Nephron (organoid): ENCODE data around the gene CRIP1.

ENCODE experiments used
- H3K27ac Mint-ChIP-seq, 3 experiments: 2 replicates each; pipeline ENCODE4 v1.8.0; 2020; ENCODE audit warnings: mixed read lengths in 3 of 3, mild to moderate bottlenecking in 2 of 3, moderate library complexity in 1 of 3
- H3K27me3 Mint-ChIP-seq: 2 replicates; pipeline ENCODE4 v1.8.0; 2021; ENCODE audit warnings: low read depth, mild to moderate bottlenecking, moderate library complexity, mixed read lengths
- H3K36me3 Mint-ChIP-seq: 2 replicates; pipeline ENCODE4 v1.8.0; 2020; ENCODE audit warnings: low read depth, mixed read lengths
- H3K4me1 Mint-ChIP-seq: 2 replicates; pipeline ENCODE4 v1.8.0; 2020; ENCODE audit warnings: mixed read lengths
- H3K4me3 Mint-ChIP-seq, 3 experiments: 2 replicates each; pipeline ENCODE4 v1.8.0; 2020; ENCODE audit warnings: mild to moderate bottlenecking in 3 of 3, mixed read lengths in 3 of 3, moderate library complexity in 2 of 3
- H3K9me3 Mint-ChIP-seq: 2 replicates; pipeline ENCODE4 v1.8.0; 2020; ENCODE audit warnings: mixed read lengths
- TF ChIP-seq, protein P1 (sequence below), 3 experiments: fragments of 200-600 bp; sonication (generic); IDR thresholded peaks; one replicate each; pipeline ENCODE4 v1.5.0; 2021; ENCODE audit warnings: antibody characterized with exemption in 3 of 3; ENCODE audit not compliant: unreplicated experiment in 3 of 3

Gene CRIP1

DNA sequence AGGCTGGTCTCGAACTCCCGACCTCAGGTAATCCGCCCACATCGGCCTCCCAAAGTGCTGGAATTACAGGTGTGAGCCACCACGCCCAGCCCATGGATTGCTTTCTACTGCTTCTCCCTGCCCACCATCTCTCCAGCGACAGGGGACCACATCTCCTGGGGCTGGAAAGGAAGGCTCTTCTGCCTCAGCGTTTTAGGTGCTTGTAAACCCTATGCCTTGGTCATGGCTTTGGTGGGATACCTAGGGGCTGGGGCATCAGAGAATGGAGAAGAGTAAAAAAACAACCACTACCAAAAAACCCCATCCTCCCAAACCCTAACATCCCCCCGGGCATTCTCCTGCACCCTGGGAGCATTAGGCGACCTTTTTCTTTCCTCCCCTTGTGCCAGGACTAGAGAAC is 38.6 kb downstream of the CRIP1 start:
- Mint-ChIP-seq H3K27me3 (peaks cover 43% of the 10 kb centered on the region), H3K4me3 (peak overlapping the region; percentile 77 to 84 (median 83)), H3K27ac (no peak overlapping the region), H3K4me1 (no peaks in the 10 kb centered on the region), H3K36me3 (no peaks in the 10 kb centered on the region), H3K9me3 (no peaks in the 10 kb centered on the region)
- TF ChIP-seq, protein P1, sequence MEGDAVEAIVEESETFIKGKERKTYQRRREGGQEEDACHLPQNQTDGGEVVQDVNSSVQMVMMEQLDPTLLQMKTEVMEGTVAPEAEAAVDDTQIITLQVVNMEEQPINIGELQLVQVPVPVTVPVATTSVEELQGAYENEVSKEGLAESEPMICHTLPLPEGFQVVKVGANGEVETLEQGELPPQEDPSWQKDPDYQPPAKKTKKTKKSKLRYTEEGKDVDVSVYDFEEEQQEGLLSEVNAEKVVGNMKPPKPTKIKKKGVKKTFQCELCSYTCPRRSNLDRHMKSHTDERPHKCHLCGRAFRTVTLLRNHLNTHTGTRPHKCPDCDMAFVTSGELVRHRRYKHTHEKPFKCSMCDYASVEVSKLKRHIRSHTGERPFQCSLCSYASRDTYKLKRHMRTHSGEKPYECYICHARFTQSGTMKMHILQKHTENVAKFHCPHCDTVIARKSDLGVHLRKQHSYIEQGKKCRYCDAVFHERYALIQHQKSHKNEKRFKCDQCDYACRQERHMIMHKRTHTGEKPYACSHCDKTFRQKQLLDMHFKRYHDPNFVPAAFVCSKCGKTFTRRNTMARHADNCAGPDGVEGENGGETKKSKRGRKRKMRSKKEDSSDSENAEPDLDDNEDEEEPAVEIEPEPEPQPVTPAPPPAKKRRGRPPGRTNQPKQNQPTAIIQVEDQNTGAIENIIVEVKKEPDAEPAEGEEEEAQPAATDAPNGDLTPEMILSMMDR (IDR thresholded peaks at IDR 0.05; ENCODE audit: unreplicated experiment in 3 of 3) = no peak

DNA sequence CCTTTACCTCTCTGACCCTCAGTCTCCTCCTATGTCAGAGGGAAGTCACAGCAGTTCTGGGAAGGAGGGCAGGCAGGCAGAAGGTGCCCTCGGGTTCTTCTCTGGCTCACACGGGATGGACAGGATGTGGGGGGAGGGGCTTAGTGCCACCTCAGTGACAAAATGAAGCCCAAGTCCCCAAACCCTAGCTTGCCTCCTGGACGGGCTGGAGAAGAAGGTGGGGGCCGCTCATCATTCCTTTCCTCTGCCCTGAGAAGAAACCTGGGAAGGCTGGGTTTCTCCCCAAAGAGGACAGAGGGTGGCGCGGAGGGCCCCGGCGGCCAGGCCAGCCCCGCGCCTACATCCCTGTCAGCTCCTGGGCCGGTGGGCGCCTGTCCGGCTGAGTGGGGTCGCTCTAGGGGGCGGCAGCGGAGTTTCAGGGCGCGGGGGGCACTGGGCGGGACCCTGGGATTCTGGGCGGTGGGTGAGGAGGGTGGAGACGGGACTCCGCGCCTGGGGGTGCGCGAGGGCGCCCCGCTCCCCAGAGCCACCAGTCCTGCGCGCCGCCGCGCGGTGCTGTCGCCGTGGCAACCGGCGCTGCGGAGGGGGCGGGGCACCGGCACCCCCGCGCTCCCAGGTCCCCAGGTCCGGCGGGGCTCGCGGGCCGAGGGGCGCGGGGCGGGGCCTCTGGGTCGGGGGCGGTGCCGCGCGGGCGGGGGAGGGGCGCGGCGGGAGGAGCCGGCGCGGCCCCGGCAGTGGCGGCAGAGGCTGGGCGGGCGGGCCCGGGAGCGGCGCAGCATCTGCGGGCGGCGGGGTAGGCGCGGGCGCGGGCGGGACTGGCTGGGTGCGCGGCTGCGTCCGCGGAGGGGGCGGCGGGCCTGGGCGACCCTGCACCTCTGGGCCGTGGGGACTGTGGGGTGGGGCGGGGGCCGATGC is 39.4 kb downstream of the CRIP1 start, which contains the start of gene TMEM121:
TSS of gene TMEM121 (plus strand) at position 723 of the 915 bp plus-strand sequence. CDS start 2,252 bp downstream, outside the sequence.
- Mint-ChIP-seq H3K27ac (peak within 1 kb of the TSS in 1 of 3 experiments; percentile 68), H3K27me3 (peaks cover 42% of the 10 kb centered on the region), H3K9me3 (no peaks in the 10 kb centered on the region), H3K36me3 (no peaks in the 10 kb centered on the region), H3K4me1 (no peaks in the 10 kb centered on the region), H3K4me3 (peak within 1 kb of the TSS; percentile 83 to 85 (median 84))
- TF ChIP-seq, protein P1 (IDR thresholded peaks at IDR 0.05; ENCODE audit: unreplicated experiment in 3 of 3) = no peak

DNA sequence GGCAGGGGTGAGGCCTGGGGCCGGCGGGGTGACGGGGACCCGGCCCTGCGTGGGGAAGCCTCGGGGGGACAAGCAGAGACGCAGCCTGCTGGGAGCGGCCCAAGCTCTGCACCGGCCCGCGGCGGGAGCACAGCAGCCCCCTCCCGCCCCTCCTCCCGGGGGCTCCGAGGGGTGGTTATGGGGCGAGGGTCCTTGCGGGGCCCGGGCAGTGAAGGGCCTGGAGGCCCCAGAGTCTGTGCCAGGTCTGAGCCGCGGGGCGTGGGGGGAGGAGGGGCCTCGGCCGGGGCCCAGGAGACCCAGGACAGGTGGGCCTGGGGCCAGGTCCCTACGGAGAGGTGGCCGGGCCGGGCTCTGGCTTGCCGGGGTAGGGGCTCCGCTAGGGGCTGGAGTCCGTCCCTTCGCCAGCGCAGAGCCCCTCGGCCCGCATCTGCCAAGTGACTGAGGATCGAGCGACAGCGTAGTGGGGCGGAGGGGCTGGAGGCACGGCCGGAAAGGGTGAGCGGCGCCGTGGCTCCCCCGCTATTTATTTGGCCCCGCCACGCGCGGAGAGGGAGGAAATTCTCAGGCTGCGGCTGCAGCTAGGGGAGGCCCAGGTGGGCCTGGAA is 40.2 kb downstream of the CRIP1 start:
- Mint-ChIP-seq H3K27me3 (peaks cover 36% of the 10 kb centered on the region), H3K9me3 (no peaks in the 10 kb centered on the region), H3K4me1 (no peaks in the 10 kb centered on the region), H3K4me3 (peak overlapping the region; percentile 78 to 85 (median 80)), H3K36me3 (no peaks in the 10 kb centered on the region), H3K27ac (no peak overlapping the region)
- TF ChIP-seq, protein P1 (IDR thresholded peaks at IDR 0.05; ENCODE audit: unreplicated experiment in 3 of 3) = no peak

DNA sequence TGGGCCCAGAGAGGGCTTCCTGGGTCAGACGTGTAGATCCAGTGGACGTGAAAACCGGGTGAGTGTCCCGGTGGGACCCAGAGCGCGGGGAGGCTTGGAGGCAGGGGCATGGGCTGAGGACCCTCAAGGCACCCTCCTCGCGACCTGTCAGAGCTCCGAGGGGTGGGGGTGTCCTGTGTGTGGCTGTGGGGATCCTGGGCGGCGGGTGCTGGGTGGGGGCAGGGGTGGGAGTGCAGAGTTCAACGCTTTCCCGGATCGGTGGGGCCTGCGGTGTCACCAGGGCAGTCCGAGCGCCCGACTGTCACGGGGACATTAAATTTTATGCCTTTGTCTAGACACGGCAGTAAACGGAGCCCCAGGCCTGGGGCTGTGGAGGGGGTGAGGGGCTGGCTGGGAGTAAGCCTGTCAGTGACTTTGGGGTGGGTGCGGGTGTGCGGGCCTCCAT is 40.7 kb downstream of the CRIP1 start:
- no peaks in the 10 kb centered on the region for H3K36me3 Mint-ChIP-seq

DNA sequence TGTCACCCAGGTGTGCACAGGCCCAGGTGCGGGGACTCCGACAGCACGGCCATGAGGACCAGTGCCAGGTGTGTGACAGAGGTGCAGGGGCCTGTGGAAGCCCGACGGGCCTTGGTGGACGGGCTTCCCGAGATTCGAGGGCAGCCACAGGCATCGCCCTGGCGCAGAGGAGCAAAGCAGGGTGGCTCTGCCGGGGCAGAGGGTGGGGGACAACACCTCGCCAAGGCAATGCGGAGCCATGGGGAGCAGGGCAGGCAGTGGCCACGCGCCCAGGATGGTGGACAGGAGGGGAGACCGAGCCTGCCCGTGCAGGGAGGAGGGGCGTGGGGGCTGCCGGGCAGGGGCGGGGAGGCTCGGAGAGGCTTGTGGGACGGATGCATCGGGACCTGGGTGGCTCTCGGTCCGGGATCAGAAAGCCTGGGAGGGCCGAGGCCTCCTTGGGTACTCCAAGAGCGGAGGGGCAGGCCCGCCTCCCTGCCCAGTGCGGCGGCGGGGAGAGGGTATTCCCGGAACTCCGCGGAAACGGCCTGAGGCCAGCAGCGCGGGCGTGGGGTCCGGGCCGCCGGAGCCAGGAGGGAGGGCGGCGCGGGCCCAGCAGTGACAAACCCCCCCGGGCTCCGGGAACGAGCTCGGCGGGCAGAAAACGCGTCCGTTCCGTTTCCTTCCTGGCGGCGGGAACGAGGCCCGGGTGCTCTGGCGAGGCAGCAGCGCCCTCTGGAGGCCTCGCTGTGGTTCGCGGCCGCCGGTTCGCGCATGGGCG is 41.3 kb downstream of the CRIP1 start:
- TF ChIP-seq, protein P1 (IDR thresholded peaks at IDR 0.05; ENCODE audit: unreplicated experiment in 3 of 3) = peak; percentile 80 to 92 (median 88)
- no peaks in the 10 kb centered on the region for H3K9me3 Mint-ChIP-seq
- H3K4me3 Mint-ChIP-seq = peak overlapping the region; percentile 78 to 85 (median 80)
- peak overlapping the region in 1 of 3 experiments; percentile 68 for H3K27ac Mint-ChIP-seq
- no peaks in the 10 kb centered on the region for H3K4me1 Mint-ChIP-seq
- no peaks in the 10 kb centered on the region for H3K36me3 Mint-ChIP-seq
- H3K27me3 Mint-ChIP-seq = peaks cover 28% of the 10 kb centered on the region

More for the DNA sequence above, 40.7 kb downstream of the CRIP1 start:
- no peaks in the 10 kb centered on the region for H3K4me1 Mint-ChIP-seq
- H3K9me3 Mint-ChIP-seq = no peaks in the 10 kb centered on the region
- H3K4me3 Mint-ChIP-seq = peak overlapping the region; percentile 78 to 85 (median 80)
- TF ChIP-seq, protein P1 (IDR thresholded peaks at IDR 0.05; ENCODE audit: unreplicated experiment in 3 of 3) = no peak
- H3K27ac Mint-ChIP-seq = peak overlapping the region in 1 of 3 experiments; percentile 68
- H3K27me3 Mint-ChIP-seq = peaks cover 32% of the 10 kb centered on the region
